Body of pancreas (tissue), 4 donors: ENCODE results near the gene KRTAP4-4. TPM values are rescaled to one million over a fixed set of nuclear protein-coding genes. Genes with fewer than 3 reads are reported as not detected.
"Not testable (repeated sequence)": the region's sequence is repeated elsewhere in the genome, so short reads cannot be mapped to it uniquely, and the experiment has no call there.

Source experiments
- ATAC-seq: fragments of 150-250 bp; one replicate; pipeline ENCODE4 v1.9.1; 2016
- DNase-seq, 4 donors: peaks; one replicate each; pipeline ENCODE4 v3.0.0-alpha.2; 2019
- H3K27ac ChIP-seq, 4 donors: fragments of 200-600 bp; sonication (generic); 1 replicate in 3 of 4; 2 replicates in 1 of 4; pipeline versions ENCODE4 v1.5.1 to v1.6.1; 2016 to 2019; ENCODE audit warnings: mild to moderate bottlenecking in 1 of 4, mixed read lengths in 1 of 4, moderate library complexity in 1 of 4
- H3K27me3 ChIP-seq, 2 donors: fragments of 200-600 bp; sonication (generic); one replicate each; pipeline ENCODE4 v1.6.0; 2016; ENCODE audit warnings: mild to moderate bottlenecking in 1 of 2
- H3K36me3 ChIP-seq, 2 donors: fragments of 200-600 bp; sonication (generic); replicated peaks in 1 of 2; 2 replicates each; pipeline ENCODE4 v1.5.1; 2016; ENCODE audit warnings: low read depth in 2 of 2; ENCODE audit not compliant: insufficient read depth in 1 of 2
- H3K4me1 ChIP-seq: fragments of 200-600 bp; sonication (generic); one replicate; pipeline ENCODE4 v1.6.0; 2016
- H3K4me3 ChIP-seq, 2 donors: fragments of 200-600 bp; sonication (generic); 1 replicate in 1 of 2; 2 replicates in 1 of 2; pipeline ENCODE4 v1.5.1; 2016 to 2019
- H3K9me3 ChIP-seq, 3 donors: fragments of 200-600 bp; sonication (generic); 1 replicate in 2 of 3; 2 replicates in 1 of 3; pipeline ENCODE4 v1.5.1; 2016
- POLR2A ChIP-seq, 3 donors: fragments of 450-650 bp; IDR thresholded peaks; one replicate each; pipeline ENCODE4 v1.6.1; 2016; ENCODE audit warnings: antibody characterized with exemption in 3 of 3, mild to moderate bottlenecking in 2 of 3
- WGBS, 2 donors: methylation state at CpG; one replicate each; pipeline ENCODE4 v1.1.5; 2017; 5-methylcytosine and 5-hydroxymethylcytosine counted together
- intact Hi-C: fragments of 100-400 bp; cut with DNase I; formaldehyde crosslinking; loops from one replicate; pipeline ENCODE4 v1.15.1; 2023
- total RNA-seq, 2 donors: library from RNA; depleted of rRNA; stranded (reverse); fragments of >200 nt; gene quantifications; one replicate each; pipeline ENCODE4 v1.1.0, GENCODE V29; 2016
- TF ChIP-seq, protein P1 (sequence below), 7 experiments: fragments of 450-650 bp in 4 of 7; fragments of 200-600 bp in 3 of 7; sonication (generic) in 3 of 7; IDR thresholded peaks; one replicate each; pipeline ENCODE4 v1.5.1; 2016 to 2019; ENCODE audit warnings: antibody characterized with exemption in 7 of 7

The KRTAP4-4 gene
- total RNA-seq, 2 donors from 2014 or later: not detected

DNA sequence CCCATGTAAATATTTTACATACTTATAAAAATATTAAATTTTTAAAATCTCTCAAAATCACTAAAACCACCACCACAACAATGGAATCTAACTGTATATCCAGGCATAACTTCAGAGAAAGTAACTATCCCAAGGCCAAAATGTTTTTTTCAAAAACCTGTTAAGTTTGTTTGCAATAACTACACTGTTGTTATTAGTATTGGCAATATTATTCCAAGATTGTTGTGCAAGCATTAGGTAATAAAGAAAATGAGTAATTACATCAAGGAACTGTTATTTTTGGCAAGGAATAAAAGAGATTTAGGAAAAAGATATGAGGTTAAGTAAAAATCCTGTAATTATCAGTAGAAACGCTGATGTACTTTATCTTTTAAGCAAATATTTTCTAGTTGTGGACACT is 33.2 kb downstream of the KRTAP4-4 start:
- ATAC-seq: no peak
- intact Hi-C loops: no loop called here
- no peaks in the 10 kb centered on the region for H3K9me3 ChIP-seq
- H3K4me1 ChIP-seq: no peaks in the 10 kb centered on the region
- WGBS, 2 donors: 13 to 15% methylated on average over 1 of the region's 1 CpG
- H3K4me3 ChIP-seq: no peak overlapping the region
- H3K36me3 ChIP-seq: no peaks in the 10 kb centered on the region
- TF ChIP-seq POLR2A (IDR thresholded peaks at IDR 0.05): no peak
- TF ChIP-seq, protein P1, sequence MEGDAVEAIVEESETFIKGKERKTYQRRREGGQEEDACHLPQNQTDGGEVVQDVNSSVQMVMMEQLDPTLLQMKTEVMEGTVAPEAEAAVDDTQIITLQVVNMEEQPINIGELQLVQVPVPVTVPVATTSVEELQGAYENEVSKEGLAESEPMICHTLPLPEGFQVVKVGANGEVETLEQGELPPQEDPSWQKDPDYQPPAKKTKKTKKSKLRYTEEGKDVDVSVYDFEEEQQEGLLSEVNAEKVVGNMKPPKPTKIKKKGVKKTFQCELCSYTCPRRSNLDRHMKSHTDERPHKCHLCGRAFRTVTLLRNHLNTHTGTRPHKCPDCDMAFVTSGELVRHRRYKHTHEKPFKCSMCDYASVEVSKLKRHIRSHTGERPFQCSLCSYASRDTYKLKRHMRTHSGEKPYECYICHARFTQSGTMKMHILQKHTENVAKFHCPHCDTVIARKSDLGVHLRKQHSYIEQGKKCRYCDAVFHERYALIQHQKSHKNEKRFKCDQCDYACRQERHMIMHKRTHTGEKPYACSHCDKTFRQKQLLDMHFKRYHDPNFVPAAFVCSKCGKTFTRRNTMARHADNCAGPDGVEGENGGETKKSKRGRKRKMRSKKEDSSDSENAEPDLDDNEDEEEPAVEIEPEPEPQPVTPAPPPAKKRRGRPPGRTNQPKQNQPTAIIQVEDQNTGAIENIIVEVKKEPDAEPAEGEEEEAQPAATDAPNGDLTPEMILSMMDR (IDR thresholded peaks at IDR 0.05): no peak
- H3K27me3 ChIP-seq: no peaks in the 10 kb centered on the region
- DNase-seq: no peak
- H3K27ac ChIP-seq: no peak overlapping the region

DNA sequence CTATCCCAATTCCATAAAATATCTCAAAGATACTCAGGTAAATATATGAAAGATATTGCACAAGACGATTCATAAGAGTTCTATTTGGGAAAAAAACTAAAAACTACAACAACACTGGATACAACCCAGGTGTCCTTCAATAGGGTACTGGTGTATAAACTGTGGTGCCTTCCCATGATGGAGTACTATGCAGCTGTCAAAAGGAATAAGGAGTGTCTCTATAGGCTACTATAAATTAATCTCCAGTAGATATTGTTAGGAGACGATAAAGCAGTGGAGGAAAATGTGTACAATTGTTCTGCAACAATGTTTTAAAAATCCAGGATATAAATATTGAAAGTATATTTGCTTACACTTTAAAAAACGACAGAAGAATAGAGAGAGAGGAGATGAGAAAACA is 34.1 kb downstream of the KRTAP4-4 start:
- intact Hi-C loops: no loop called here
- Histone ChIP-seq H3K36me3 (no peaks in the 10 kb centered on the region), H3K27me3 (no peaks in the 10 kb centered on the region), H3K9me3 (no peaks in the 10 kb centered on the region), H3K4me3 (no peak overlapping the region), H3K27ac (no peak overlapping the region), H3K4me1 (no peaks in the 10 kb centered on the region)
- WGBS, 2 donors: 64 to 70% methylated on average over 3 of the region's 3 CpGs
- TF ChIP-seq, protein P1 (IDR thresholded peaks at IDR 0.05): no peak
- no peak for TF ChIP-seq POLR2A (IDR thresholded peaks at IDR 0.05)
- DNase-seq (no peak), ATAC-seq (no peak)

DNA sequence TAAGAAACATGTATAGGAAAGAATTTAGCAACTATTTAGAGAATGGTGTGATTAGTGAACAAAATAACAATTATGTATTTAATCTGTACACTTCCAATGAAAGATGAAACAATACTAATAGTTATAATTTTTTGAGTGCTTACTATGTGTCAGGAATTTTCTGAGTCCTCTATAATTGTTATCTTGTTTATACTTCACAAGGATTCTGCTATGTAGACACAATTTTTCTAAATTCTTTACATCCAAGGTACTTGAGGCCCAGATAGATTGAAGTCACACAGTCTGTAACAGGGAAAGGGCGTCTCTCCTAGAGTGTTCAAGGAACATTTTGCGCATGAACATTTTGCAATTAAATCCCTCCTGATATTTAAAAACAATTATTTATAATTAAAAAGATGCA is 35.5 kb downstream of the KRTAP4-4 start:
- H3K27ac ChIP-seq: no peak overlapping the region
- no peaks in the 10 kb centered on the region for H3K27me3 ChIP-seq
- TF ChIP-seq POLR2A (IDR thresholded peaks at IDR 0.05): no peak
- TF ChIP-seq, protein P1 (IDR thresholded peaks at IDR 0.05): no peak
- ATAC-seq: no peak
- intact Hi-C loops: no loop called here
- H3K36me3 ChIP-seq: no peaks in the 10 kb centered on the region
- 80 to 85% methylated on average over 2 of the region's 2 CpGs for WGBS, 2 donors
- no peaks in the 10 kb centered on the region for H3K9me3 ChIP-seq
- H3K4me3 ChIP-seq: no peak overlapping the region
- H3K4me1 ChIP-seq: no peaks in the 10 kb centered on the region
- no peak for DNase-seq

DNA sequence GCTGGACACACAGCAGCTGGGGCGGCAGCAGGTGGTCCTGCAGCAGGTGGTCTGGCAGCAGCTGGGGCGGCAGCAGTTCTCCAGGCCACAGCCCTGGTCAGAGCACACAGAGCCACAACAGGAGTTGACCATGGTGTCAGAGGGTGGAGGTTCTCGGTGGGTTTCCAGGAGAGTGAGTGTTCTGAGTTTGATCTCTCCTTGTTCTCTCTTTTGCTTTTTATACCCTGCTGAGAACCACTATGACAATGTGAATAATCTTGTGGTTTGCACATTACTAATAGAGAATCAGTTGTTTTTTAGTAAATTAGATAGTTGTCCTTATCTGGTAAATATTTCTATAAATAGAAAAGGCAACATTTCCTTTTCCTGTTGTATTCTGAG is 36.6 kb downstream of the KRTAP4-4 start, which contains the start of gene KRTAP4-12:
Gene KRTAP4-12, minus strand, starts transcription at position 192 of the 381 bp plus-strand sequence. Its CDS starts 60 bp downstream, at position 132.
- ATAC-seq, DNase-seq, H3K27me3 ChIP-seq, H3K27ac ChIP-seq, H3K4me3 ChIP-seq, H3K9me3 ChIP-seq, H3K36me3 ChIP-seq, intact Hi-C loops, H3K4me1 ChIP-seq: not testable (repeated sequence)
- 68 to 71% methylated on average over 3 of the region's 3 CpGs for WGBS, 2 donors

DNA sequence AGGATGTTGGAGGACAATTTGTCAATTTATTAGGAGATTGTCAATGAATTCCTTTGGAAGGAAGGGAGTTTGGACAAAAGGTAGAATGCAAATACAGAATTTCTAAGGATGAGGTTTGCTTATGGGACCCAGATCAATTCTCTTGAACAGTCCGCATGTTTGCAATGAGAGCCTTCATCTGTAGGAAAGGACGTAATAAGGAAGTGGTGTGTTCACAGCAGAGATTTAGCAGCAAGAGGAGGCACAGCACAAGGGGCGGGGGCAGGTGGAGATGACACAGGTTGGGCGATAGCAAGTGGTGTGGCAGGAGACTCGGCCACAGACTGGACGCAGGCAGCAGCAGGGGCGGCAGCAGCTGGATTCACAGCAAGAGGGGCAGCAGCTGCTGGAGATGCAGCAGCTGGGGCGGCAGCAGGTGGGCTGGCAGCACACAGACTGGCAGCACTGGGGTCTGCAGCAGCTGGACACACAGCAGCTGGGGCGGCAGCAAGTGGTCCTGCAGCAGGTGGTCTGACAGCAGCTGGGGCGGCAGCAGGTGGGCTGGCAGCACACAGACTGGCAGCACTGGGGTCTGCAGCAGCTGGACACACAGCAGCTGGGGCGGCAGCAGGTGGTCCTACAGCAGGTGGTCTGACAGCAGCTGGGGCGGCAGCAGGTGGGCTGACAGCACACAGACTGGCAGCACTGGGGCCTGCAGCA is 37.1 kb downstream of the KRTAP4-4 start:
- H3K36me3 ChIP-seq, H3K4me1 ChIP-seq, H3K9me3 ChIP-seq, intact Hi-C loops, ATAC-seq, H3K27ac ChIP-seq, DNase-seq, H3K27me3 ChIP-seq, H3K4me3 ChIP-seq: not testable (repeated sequence)
- 60 to 74% methylated on average over 8 to 12 of the region's 12 CpGs for WGBS, 2 donors

DNA sequence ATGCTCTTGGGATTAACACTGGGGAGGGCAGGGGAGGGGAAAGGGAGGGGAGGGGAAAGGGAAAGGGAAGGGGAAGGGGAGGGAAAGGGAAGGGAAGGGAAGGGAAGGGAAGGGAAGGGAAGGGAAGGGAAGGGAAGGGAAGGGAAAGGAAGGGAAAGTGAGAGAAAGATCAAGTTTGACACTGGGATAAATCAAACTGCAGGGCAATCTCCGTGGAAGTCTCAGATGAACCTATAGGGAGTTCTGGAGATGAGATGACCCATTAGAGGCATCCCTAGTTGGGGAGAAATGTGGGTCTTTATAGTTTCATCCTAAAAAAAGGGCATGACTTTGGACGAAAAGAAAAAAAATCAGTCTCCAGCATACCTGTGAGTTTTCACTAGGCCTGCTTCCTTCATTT is 38.8 kb downstream of the KRTAP4-4 start:
- ATAC-seq (no peak), DNase-seq (no peak)
- Histone ChIP-seq H3K27ac (no peak overlapping the region), H3K27me3 (no peaks in the 10 kb centered on the region), H3K9me3 (no peaks in the 10 kb centered on the region), H3K36me3 (no peaks in the 10 kb centered on the region), H3K4me1 (no peaks in the 10 kb centered on the region), H3K4me3 (no peak overlapping the region)
- 59 to 76% methylated on average over 2 of the region's 2 CpGs for WGBS, 2 donors
- intact Hi-C loops: no loop called here
- TF ChIP-seq POLR2A (IDR thresholded peaks at IDR 0.05): no peak
- TF ChIP-seq, protein P1 (IDR thresholded peaks at IDR 0.05): no peak

DNA sequence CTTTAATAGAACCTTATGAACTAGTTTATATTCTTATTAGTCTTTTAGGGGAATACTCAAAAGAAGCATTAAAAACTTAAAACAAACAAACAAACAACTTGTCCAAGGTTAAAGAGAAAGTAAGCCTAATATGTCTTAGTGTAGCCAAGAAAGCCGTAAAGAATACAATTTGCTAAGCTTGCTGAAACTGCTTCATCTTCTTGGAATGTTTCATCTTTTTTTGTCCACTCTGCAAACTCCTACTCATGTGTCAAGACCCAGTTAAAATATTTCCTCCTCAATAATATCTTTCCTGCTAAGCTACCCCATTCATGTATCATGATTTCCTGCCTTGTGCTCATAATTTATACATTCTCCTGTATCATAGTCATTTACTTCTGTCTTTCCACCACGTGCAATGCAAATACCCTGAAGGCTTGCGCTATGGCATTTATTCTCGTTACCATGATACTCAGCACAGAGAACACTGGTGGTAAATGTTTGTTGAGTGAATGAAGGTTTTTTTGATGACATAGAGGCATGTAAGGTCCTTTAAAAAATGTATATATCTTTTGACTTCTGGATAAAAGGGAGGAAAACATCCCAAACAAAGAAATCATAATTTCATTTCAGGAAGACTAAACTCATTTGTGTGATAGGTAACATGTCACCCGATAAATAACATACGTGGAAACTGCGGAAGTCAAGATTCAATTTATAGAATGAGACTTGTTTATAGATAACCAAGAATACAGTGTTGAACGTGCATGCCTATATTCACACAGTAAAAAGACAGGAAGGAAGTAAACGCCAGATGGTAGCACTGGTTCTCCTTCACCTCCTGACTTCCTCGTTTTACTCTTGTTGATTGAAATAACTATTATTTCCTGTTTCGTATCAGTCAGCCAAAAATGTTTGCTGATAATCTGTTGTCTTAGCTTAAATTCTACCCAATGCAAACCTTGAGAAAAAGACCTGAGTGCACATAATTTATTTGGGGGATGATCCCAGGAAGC is 40.6 kb downstream of the KRTAP4-4 start:
- not testable (repeated sequence) for DNase-seq
- WGBS, 2 donors: 46 to 64% methylated on average over 11 of the region's 11 CpGs

More for the DNA sequence above, 40.6 kb downstream of the KRTAP4-4 start:
- H3K27me3 ChIP-seq, H3K27ac ChIP-seq, ATAC-seq, H3K36me3 ChIP-seq, H3K4me3 ChIP-seq, intact Hi-C loops, H3K9me3 ChIP-seq, H3K4me1 ChIP-seq: not testable (repeated sequence)
